Hepatocyte (in vitro differentiated cells): Measurements from ENCODE around the gene PAPPA.

Source experiments
- EZH2 ChIP-seq: fragments of 200-600 bp; sonication (generic); IDR thresholded peaks from 2 replicates; pipeline ENCODE4 v1.6.1; 2016; ENCODE audit warnings: antibody characterized with exemption, mild to moderate bottlenecking, borderline replicate concordance
- TF ChIP-seq, protein P1 (sequence below): fragments of 200-600 bp; sonication (generic); IDR thresholded peaks from 2 replicates; pipeline ENCODE4 v1.5.1; 2016; ENCODE audit warnings: antibody characterized with exemption, mild to moderate bottlenecking; ENCODE audit not compliant: poor library complexity

GRCh38 chr9:116175614-116176013 lies 22.0 kb downstream of the PAPPA start:
- TF ChIP-seq, protein P1, sequence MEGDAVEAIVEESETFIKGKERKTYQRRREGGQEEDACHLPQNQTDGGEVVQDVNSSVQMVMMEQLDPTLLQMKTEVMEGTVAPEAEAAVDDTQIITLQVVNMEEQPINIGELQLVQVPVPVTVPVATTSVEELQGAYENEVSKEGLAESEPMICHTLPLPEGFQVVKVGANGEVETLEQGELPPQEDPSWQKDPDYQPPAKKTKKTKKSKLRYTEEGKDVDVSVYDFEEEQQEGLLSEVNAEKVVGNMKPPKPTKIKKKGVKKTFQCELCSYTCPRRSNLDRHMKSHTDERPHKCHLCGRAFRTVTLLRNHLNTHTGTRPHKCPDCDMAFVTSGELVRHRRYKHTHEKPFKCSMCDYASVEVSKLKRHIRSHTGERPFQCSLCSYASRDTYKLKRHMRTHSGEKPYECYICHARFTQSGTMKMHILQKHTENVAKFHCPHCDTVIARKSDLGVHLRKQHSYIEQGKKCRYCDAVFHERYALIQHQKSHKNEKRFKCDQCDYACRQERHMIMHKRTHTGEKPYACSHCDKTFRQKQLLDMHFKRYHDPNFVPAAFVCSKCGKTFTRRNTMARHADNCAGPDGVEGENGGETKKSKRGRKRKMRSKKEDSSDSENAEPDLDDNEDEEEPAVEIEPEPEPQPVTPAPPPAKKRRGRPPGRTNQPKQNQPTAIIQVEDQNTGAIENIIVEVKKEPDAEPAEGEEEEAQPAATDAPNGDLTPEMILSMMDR: no peak
- TF ChIP-seq EZH2: no peak
